Fibroblast of lung (primary cell): ENCODE data around the gene KIF16B. TPM values are rescaled to one million over a fixed set of nuclear protein-coding genes. Genes with fewer than 3 reads are reported as not detected.

Experiments
- DNase-seq, 2 donors: peaks; one replicate each; pipeline versions ENCODE4 v3.0.0 to v3.0.0-alpha.2; 2010; ENCODE audit warnings: low read depth in 2 of 2
- H2AFZ ChIP-seq: 2 replicates; pipeline ENCODE4 v1.5.1; 2012; ENCODE audit warnings: low read length, control low read depth, inconsistent platforms
- H3K27ac ChIP-seq: 2 replicates; pipeline ENCODE4 v1.5.1; 2011; ENCODE audit warnings: low read length, control low read depth; ENCODE audit not compliant: insufficient read depth
- H3K27me3 ChIP-seq: 2 replicates; pipeline ENCODE4 v1.5.1; 2011; ENCODE audit warnings: mild to moderate bottlenecking, low read length; ENCODE audit not compliant: control insufficient read depth, insufficient read depth
- H3K36me3 ChIP-seq: 2 replicates; pipeline ENCODE4 v1.5.1; 2011; ENCODE audit warnings: low read length; ENCODE audit not compliant: control insufficient read depth, insufficient read depth
- H3K4me1 ChIP-seq: 2 replicates; pipeline ENCODE4 v1.5.1; 2011; ENCODE audit warnings: low read length; ENCODE audit not compliant: control insufficient read depth, insufficient read depth; ENCODE audit errors: extremely low read depth
- H3K4me2 ChIP-seq: 2 replicates; pipeline ENCODE4 v1.5.1; 2011; ENCODE audit warnings: low read length, control low read depth; ENCODE audit not compliant: insufficient read depth; ENCODE audit errors: extremely low read depth
- H3K4me3 ChIP-seq, 4 experiments: fragments of 200-600 bp in 1 of 4; sonication (generic) in 1 of 4; replicated peaks in 1 of 4; 2 replicates each; pipeline ENCODE4 v1.5.1; 2011 to 2016; ENCODE audit warnings: low read length in 4 of 4, low read depth in 3 of 4, mild to moderate bottlenecking in 3 of 4, control low read depth in 2 of 4, inconsistent platforms in 1 of 4, mixed read lengths in 1 of 4; ENCODE audit not compliant: insufficient read depth in 1 of 4; ENCODE audit errors: control extremely low read depth in 1 of 4
- H3K79me2 ChIP-seq: 2 replicates; pipeline ENCODE4 v1.5.1; 2012; ENCODE audit warnings: mild to moderate bottlenecking, low read length, inconsistent platforms; ENCODE audit not compliant: control insufficient read depth, insufficient read depth
- H3K9ac ChIP-seq: 2 replicates; pipeline ENCODE4 v1.5.1; 2011; ENCODE audit warnings: mild to moderate bottlenecking, low read length, control low read depth; ENCODE audit not compliant: insufficient read depth
- H3K9me3 ChIP-seq: 2 replicates; pipeline ENCODE4 v1.5.1; 2012; ENCODE audit warnings: low read depth, low read length; ENCODE audit not compliant: control insufficient read depth, insufficient read depth
- H4K20me1 ChIP-seq: 2 replicates; pipeline ENCODE4 v1.5.1; 2011; ENCODE audit warnings: low read length; ENCODE audit not compliant: control insufficient read depth, insufficient read depth; ENCODE audit errors: extremely low read depth
- EZH2 ChIP-seq: IDR thresholded peaks from 2 replicates; pipeline ENCODE4 v1.5.1; 2012; ENCODE audit warnings: low read length, control low read depth, mild to moderate bottlenecking; ENCODE audit errors: missing control alignments
- polyA plus RNA-seq, 2 donors: library from polyadenylated mRNA; depleted of rRNA in 1 of 2; stranded (reverse) in 1 of 2; unstranded in 1 of 2; fragments of >200 nt; gene quantifications; 2 replicates each; pipeline ENCODE4 v1.2.1, GENCODE V29; 2011 to 2012; ENCODE audit warnings: missing spikeins in 1 of 2
- total RNA-seq: library from RNA; depleted of rRNA; stranded (reverse); fragments of >200 nt; gene quantifications from 2 replicates; pipeline ENCODE4 v1.2.1, GENCODE V29; 2014
- TF ChIP-seq, protein P1 (sequence below), 2 donors: IDR thresholded peaks in 1 of 2; conservative IDR thresholded peaks in 1 of 2; 1 replicate in 1 of 2; 2 replicates in 1 of 2; pipeline ENCODE4 v1.5.1; 2011 to 2012; ENCODE audit warnings: low read length in 2 of 2, control low read depth in 1 of 2, inconsistent platforms in 1 of 2, low read depth in 1 of 2, mild to moderate bottlenecking in 1 of 2

KIF16B gene
- total and polyA plus RNA-seq, 2 donors (not counting 1 experiment from before 2014, with no cell fraction given) = 7.7 to 17.3 TPM

DNA sequence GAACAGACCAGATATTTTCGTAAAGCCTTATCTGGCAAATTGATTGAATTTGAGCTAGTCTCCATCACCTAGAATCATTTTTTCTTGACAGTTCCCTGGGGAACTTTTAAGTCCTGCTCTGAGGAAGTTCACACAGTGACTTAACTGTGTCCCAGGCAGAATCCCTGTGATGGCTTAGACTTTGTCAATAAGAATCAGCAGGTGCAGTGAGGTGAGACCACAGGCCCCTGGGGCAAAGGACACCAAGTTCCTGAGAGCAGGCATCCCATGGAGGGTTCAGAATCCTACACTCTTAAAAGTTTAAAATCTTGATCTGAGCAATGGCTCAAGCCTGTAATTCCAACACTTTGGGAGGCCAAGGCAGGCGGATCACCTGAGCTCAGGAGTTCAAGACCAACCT is 13.0 kb downstream of the KIF16B start:
- Histone ChIP-seq H4K20me1 (no peaks in the 10 kb centered on the region), H3K27me3 (no peaks in the 10 kb centered on the region), H3K36me3 (no peaks in the 10 kb centered on the region), H3K9me3 (no peaks in the 10 kb centered on the region), H2AFZ (no peak overlapping the region), H3K4me3 (no peak overlapping the region), H3K79me2 (no peaks in the 10 kb centered on the region), H3K4me1 (peaks cover 6% of the 10 kb centered on the region), H3K9ac (no peak overlapping the region), H3K27ac (no peak overlapping the region), H3K4me2 (no peak overlapping the region)
- TF ChIP-seq, protein P1, sequence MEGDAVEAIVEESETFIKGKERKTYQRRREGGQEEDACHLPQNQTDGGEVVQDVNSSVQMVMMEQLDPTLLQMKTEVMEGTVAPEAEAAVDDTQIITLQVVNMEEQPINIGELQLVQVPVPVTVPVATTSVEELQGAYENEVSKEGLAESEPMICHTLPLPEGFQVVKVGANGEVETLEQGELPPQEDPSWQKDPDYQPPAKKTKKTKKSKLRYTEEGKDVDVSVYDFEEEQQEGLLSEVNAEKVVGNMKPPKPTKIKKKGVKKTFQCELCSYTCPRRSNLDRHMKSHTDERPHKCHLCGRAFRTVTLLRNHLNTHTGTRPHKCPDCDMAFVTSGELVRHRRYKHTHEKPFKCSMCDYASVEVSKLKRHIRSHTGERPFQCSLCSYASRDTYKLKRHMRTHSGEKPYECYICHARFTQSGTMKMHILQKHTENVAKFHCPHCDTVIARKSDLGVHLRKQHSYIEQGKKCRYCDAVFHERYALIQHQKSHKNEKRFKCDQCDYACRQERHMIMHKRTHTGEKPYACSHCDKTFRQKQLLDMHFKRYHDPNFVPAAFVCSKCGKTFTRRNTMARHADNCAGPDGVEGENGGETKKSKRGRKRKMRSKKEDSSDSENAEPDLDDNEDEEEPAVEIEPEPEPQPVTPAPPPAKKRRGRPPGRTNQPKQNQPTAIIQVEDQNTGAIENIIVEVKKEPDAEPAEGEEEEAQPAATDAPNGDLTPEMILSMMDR (conservative IDR thresholded peaks at IDR 0.05 in 1 of 2, IDR thresholded peaks at IDR 0.05 in 1 of 2; ENCODE audit: low read depth in 1 of 2, low read length in 2 of 2) = no peak
- no peak for TF ChIP-seq EZH2
- no peak for DNase-seq

DNA sequence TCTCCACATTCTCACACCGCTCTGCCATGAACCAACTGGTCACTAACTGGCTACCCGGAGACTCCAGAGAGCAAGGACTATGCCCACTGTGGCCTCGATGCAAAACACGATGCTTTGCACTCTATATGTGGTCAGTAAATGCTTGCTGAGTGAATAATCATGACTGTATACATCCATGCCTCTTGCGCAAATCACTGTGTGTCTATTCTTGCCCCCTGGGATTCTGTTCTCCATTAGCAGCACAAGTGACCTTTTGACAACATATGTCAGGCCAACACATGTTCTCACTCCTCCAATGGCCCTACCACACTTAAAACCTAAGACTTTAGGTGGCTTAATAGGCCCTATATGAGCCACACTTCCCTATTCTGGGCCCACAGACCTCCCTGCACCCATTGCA is 16.9 kb downstream of the KIF16B start:
- DNase-seq = peak in 1 of 2 donors; percentile 85
- Histone ChIP-seq H3K27me3 (no peaks in the 10 kb centered on the region), H3K4me1 (peaks cover 6% of the 10 kb centered on the region), H4K20me1 (no peaks in the 10 kb centered on the region), H3K9me3 (no peaks in the 10 kb centered on the region), H3K79me2 (no peaks in the 10 kb centered on the region), H2AFZ (no peak overlapping the region), H3K27ac (peak overlapping the region; percentile 10), H3K36me3 (no peaks in the 10 kb centered on the region), H3K9ac (no peak overlapping the region), H3K4me2 (peak overlapping the region; percentile 8), H3K4me3 (no peak overlapping the region)
- TF ChIP-seq EZH2 = no peak
- TF ChIP-seq, protein P1 (conservative IDR thresholded peaks at IDR 0.05 in 1 of 2, IDR thresholded peaks at IDR 0.05 in 1 of 2; ENCODE audit: low read depth in 1 of 2, low read length in 2 of 2) = no peak

DNA sequence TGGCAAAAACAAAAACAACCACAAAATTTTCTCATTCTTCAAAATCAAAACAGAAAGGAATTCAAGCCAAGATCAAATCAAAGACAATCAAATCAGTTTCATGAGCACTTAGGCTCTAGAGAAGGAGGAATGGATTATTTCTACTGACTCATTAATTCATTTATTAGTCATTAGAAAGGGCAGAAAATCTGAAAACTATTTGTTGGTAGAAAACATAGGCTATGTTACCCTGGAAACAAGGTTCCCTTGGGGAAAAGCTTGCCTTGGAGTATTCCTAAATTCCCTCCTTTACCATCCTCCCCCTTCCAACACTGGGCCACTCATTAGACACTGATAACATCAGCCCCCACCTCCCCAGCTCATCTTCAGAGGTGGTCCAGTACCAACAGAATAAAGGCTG is 17.5 kb downstream of the KIF16B start:
- Histone ChIP-seq H3K4me1 (peaks cover 6% of the 10 kb centered on the region), H3K4me3 (no peak overlapping the region), H4K20me1 (no peaks in the 10 kb centered on the region), H3K27ac (peak overlapping the region; percentile 10), H3K4me2 (no peak overlapping the region), H3K9ac (no peak overlapping the region), H3K36me3 (no peaks in the 10 kb centered on the region), H3K79me2 (no peaks in the 10 kb centered on the region), H3K27me3 (no peaks in the 10 kb centered on the region), H3K9me3 (no peaks in the 10 kb centered on the region), H2AFZ (no peak overlapping the region)
- peak in 1 of 2 donors; percentile 23 for DNase-seq
- TF ChIP-seq, protein P1 (conservative IDR thresholded peaks at IDR 0.05 in 1 of 2, IDR thresholded peaks at IDR 0.05 in 1 of 2; ENCODE audit: low read depth in 1 of 2, low read length in 2 of 2) = no peak
- no peak for TF ChIP-seq EZH2
